DMS79 treated with DMSO at 0.1 percent for 48 hours (cell line): ENCODE data around the gene CD82.

ENCODE experiments used
- DNase-seq: peaks from one replicate; lab custom pipeline; 2025; lab: John Stamatoyannopoulos, UW

CD82 gene

DNA sequence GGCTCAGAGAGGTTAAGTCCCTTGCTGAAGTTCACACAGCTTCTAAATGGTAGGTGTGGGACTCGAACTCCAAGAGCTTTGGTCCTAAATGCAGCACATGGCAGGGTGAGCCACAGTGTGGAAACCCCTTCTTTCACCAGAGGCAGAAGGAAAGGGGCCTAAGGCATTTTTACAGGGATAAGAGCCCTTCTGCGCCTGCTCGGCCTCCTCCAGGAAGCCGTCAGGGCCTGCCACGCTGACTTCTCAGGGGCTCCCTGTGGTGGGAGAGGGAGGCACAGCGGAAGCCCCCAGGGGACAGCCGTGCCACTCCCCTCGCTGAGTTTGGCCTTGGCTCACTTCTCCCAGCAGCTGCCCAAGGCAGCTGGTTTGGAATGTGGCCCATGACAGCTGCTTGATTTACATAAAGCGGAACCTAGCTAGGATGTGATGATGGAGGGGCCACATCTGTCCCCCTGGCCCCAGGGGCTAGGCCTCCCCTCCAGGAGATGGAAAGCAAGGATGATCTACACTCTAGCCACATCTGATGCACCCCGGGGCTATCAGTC lies 35.4 kb downstream of the CD82 start:
- peak; percentile 59 for DNase-seq

DNA sequence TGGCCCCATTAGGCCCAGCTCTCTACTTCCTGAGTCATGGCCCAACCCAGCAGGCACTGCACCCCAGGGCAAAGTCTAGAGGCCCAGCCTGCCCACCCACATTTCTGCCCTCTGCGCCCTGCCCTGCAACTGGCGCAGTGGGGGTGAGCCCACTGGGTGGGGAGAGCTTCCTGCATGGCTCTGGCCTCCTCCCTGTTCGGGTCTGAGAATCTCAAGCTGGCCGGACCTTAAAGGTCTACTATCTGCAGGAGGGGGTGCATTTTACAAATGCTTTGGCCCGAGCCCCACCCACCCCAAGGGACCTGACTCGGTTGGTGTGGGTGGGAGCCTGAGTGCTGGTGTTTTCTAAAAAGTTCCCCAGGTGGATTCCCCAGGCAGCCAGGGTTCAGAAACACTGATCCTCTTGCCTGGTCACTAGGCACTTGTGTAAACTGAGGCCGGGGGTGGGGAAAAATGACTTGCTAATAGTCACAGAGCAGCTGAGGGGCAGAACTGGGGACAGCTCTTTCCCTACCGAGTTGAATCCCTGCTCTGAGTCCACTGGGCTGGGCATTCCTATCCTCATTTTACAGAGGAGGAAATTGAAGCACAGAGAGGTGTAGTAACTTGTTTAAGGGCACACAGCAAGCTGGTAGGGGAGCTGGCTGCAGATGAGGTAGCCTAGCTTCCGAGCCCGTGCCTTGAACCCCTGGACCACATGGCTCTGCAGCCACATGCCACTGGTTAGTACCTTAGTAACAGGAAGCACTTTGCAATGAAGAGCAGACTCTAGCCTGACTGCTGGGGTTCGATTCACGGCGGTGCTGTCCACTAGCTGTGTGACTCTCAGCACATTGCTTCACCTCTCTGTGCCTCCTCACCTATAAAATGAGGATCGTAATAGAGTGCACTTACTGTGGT lies 36.3 kb downstream of the CD82 start:
- no peak for DNase-seq

GRCh38 chr11:44602891-44603310 lies 37.4 kb downstream of the CD82 start:
- peak; percentile 70 for DNase-seq

- DNase-seq, result peak; percentile 98
Observed at GRCh38 chr11:44604171-44604581, 38.7 kb downstream of the CD82 start.

- DNase-seq, result peak; percentile 46
Observed at GRCh38 chr11:44605068-44605708, 39.7 kb downstream of the CD82 start.

DNA sequence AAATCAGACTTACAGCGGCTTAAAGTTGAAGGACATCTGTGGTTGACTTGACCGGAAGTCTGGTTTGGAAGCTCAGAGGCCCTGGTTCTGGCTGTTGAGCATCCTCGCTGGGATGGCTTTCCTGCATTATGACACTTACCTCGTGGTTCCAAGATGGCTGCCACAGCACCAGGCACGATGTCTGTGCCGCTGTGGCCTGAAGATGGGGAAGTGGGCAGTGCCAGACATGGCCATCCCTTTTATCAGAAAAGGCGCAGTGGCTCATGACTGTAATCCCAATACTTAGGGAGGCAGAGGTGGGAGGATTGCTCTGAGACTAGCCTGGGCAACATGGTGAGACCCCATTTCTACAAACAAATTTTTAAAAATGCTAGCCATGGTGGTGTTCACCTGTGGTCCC lies 40.5 kb downstream of the CD82 start:
- no peak for DNase-seq

DNA sequence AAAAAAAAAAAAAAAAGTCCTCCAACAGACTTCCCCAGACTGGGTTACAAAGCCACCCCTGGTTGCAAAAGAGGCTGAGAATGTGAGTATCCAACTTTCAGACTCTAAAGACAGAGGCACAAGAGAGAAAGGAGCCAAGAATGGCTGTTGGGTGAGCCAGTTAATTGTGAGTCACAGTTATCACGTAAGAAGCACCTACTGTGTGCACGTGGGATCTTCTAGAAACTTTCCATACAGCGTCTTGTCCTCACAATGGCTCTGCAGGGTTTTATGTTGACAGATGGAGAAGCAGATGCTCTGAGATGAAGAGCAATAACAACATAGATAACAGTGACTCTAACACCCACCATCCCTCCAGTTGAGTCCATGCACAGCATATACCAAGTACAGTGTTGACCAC lies 41.0 kb downstream of the CD82 start:
- no peak for DNase-seq

DNA sequence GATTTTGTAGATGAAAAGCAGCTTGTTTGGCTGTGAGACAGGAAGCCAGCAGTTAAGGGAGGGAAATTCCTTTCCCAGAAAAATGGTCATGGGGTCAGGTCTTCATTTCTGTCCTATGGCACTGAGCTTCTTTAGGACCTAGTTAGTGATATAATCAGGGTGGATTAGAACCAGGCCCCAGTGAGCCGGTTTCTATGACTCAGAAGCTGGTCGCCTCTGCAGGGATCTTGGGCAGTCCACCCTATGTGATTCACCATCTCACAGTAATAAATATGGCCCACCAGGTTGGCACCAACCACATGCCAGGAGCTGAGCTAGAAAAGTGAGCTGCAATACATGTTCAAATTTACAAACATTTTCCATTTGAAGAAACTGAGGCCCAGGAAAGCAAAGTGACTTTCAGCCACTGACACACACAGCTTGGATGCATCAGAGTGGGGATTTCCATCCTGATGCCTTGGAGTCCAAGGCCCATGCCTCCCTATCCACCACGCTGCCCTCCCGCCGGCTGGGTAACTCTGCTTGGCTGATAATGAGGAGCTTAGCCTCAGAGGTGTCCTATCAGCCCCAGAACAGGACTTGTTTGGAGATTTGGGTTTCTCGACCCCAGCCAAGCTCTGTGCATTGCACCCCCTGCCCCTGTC lies 42.0 kb downstream of the CD82 start:
- no peak for DNase-seq

DNA sequence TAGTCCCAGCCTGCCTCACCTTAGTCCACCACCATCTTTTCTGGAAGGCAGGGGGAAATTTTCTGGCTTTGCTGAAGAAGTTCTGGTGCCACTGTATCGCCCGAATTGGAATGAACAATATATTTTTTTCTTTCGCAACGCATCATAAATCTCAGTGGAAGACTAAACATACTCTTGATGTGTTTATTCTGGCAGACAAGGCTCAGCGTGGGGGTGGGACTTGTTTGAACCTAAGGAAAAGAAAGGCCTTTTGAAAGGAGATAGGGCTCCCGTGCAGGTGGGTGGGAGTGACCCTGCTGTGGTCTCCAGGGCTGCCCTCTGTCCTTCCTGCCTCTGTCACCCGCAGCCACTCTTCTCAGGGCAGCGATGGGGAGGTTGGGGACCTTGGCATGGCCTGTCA lies 42.5 kb downstream of the CD82 start:
- peak; percentile 92 for DNase-seq

- DNase-seq, result peak; percentile 88
Observed at GRCh38 chr11:44608651-44608990, 43.2 kb downstream of the CD82 start.

GRCh38 chr11:44608991-44609782 lies 43.7 kb downstream of the CD82 start:
- peak; percentile 55 for DNase-seq

GRCh38 chr11:44609783-44610155 lies 44.3 kb downstream of the CD82 start:
- no peak for DNase-seq

- no peak for DNase-seq
Observed at GRCh38 chr11:44610186-44610955, 44.9 kb downstream of the CD82 start.

GRCh38 chr11:44611088-44611487 lies 45.6 kb downstream of the CD82 start:
- no peak for DNase-seq

GRCh38 chr11:44611687-44612434 lies 46.4 kb downstream of the CD82 start:
- peak; percentile 7 for DNase-seq

GRCh38 chr11:44613153-44613552 lies 47.7 kb downstream of the CD82 start:
- no peak for DNase-seq

DNA sequence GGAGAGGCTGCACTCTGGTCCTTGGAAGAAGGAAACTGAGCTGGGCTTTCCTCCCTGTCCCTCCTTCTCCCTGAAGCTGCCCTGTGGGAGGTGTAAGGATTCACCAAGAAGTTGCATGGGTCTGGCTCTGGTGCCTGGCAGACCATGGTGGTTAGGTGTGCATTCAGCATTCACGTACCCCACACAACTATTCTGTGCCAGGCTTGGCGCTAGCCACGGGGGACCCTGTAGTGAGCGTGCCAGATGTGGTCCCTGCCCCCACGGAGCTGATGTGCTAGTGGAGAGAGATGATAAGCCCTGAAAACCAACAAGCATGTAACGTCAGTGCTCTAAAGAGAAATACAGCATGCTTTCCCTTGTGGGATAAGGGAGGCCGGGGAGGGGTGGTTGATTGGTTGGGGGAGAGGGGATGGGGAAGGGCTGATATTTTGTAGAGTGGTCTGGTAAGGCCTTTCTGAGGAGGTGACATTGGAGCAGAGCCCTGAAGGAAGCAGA lies 48.9 kb downstream of the CD82 start:
- DNase-seq, result no peak

GRCh38 chr11:44615041-44615755 lies 49.7 kb downstream of the CD82 start:
- no peak for DNase-seq
